Measurements from ENCODE around the gene ZNF385B.

The ZNF385B gene

DNA sequence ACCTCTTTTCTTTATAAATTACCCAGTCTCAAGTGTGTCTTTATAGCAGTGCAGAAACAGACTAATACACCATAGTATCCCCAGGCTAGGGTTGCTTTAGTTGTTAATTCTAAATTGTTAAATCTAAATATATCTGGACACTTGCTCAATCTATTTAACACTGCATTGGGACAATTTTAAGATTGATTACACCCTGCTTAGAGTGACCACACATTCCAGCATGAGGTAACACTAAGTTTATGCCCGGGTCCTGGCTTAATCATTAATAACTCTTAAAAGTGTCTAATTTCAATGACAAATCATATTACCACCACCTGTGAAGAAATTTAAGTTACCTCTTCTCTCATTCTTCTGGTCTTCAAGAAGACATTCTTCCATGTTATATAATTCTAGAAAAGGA is 131.4 kb downstream of the ZNF385B start:
- H3K4me3 ChIP-seq (ENCODE audit: low read depth, low read length) = no peak overlapping the region
- TF ChIP-seq, protein P1, sequence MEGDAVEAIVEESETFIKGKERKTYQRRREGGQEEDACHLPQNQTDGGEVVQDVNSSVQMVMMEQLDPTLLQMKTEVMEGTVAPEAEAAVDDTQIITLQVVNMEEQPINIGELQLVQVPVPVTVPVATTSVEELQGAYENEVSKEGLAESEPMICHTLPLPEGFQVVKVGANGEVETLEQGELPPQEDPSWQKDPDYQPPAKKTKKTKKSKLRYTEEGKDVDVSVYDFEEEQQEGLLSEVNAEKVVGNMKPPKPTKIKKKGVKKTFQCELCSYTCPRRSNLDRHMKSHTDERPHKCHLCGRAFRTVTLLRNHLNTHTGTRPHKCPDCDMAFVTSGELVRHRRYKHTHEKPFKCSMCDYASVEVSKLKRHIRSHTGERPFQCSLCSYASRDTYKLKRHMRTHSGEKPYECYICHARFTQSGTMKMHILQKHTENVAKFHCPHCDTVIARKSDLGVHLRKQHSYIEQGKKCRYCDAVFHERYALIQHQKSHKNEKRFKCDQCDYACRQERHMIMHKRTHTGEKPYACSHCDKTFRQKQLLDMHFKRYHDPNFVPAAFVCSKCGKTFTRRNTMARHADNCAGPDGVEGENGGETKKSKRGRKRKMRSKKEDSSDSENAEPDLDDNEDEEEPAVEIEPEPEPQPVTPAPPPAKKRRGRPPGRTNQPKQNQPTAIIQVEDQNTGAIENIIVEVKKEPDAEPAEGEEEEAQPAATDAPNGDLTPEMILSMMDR (IDR thresholded peaks at IDR 0.05; ENCODE audit: low read depth, low read length, missing control alignments) = no peak
- in situ Hi-C loops (cut with HindIII; ENCODE audit: low sequenced_read_pairs) = no loop called here
- no peak for DNase-seq (ENCODE audit: low read depth)

DNA sequence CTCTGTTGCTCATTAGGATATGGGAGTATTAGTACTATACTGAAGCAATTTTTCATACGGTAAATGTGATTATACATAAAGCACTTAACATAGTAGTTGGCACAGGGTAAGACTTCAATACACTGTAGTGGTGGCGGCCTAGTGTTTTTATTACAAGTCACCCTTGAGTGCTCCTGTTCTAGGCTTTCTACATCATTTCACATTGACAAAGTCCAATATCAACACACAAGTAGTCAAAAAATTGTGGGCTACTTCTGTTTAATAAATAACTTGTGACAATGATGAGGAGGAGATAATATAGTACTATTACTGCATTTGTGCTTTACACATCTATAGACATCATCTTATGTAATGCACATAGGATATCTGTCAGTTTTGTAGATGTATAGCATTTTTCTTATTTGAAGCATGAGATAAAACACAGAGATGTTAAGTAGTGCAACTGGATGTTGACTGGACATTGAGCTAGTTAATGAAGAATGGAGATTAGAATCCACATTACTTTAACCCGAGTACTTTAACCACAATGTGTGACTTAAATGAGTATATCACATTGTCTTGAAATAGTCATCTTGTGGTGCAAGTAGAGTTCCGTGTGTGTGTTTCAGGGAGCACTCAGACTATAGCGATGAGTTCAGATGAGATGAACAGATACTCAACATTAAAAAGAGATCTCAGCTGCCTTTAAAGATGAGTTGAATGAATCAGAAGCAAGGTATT is 134.8 kb downstream of the ZNF385B start:
- H3K4me3 ChIP-seq (ENCODE audit: low read depth, low read length) = no peak overlapping the region
- TF ChIP-seq, protein P1 (IDR thresholded peaks at IDR 0.05; ENCODE audit: low read depth, low read length, missing control alignments) = no peak
- in situ Hi-C loops (cut with HindIII; ENCODE audit: low sequenced_read_pairs) = no loop called here
- DNase-seq (ENCODE audit: low read depth) = no peak

DNA sequence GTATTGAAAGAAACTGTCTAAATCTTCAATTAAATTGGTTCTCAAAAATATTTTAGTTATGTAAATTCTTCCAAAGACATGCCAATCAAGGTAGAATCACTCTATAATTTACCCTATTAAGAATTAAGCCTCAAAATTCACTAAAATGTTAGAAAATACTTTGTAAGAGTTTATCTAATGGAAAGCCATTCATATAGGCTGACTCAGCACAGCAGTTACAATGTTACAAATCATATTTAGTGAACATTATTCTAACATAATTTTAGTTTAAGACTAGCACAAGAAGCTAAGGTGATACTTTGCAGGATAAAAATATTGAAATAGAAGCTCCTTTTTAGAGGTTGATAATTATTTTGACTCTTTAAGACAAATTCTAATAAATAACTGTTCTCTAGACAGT is 137.0 kb downstream of the ZNF385B start:
- TF ChIP-seq, protein P1 (IDR thresholded peaks at IDR 0.05; ENCODE audit: low read depth, low read length, missing control alignments) = no peak
- H3K4me3 ChIP-seq (ENCODE audit: low read depth, low read length) = no peak overlapping the region
- in situ Hi-C loops (cut with HindIII; ENCODE audit: low sequenced_read_pairs) = no loop called here
- DNase-seq (ENCODE audit: low read depth) = no peak

DNA sequence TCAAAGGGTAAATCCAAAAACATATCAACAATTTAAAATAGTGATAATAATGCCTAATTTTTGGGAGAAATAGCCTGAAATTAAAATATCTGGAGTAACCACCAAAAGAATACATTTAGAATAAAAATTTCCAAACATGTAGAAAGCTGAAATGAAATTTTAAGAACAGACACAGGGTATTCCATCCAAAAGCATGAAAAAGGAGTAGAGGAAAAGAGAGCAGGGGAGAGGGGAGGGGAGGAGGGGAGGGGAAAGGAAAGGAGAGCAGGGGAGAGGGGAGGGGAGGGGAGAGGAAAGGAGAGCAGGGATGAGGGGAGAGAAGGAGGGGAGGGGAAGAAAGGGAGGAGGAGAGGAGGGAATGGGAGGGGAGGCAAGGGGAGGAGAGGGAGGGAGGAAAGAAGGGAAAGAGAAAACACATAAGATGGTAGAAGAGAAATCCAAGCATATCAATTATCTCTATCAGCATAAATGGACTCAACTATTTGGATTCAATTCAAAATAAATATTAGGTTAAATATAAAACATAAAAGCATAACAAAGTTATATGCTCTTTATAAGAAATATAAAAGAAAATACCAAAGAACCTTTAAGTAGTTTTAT is 141.1 kb downstream of the ZNF385B start:
- no peak for DNase-seq (ENCODE audit: low read depth)
- TF ChIP-seq, protein P1 (IDR thresholded peaks at IDR 0.05; ENCODE audit: low read depth, low read length, missing control alignments) = no peak
- in situ Hi-C loops (cut with HindIII; ENCODE audit: low sequenced_read_pairs) = no loop called here
- no peak overlapping the region for H3K4me3 ChIP-seq (ENCODE audit: low read depth, low read length)

DNA sequence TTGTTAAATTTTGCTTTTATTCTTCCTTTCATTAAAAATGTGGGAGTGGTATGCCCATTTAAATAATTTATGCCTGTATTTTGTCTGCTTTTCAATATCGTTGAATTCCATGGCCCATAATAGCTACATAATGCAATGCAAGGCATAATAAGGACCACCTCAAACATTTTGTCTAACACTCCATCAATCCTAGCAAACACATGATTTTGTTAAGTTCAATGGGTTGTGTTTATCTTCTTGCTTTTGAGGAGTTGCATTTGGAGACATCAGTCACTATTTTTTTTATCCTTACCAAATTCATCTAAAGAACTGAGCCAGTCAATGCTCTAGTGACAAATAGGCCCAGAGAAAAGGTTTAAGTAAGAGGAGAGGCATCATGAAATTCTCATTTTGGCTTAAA is 145.5 kb downstream of the ZNF385B start:
- TF ChIP-seq, protein P1 (IDR thresholded peaks at IDR 0.05; ENCODE audit: low read depth, low read length, missing control alignments) = no peak
- no peak overlapping the region for H3K4me3 ChIP-seq (ENCODE audit: low read depth, low read length)
- no peak for DNase-seq (ENCODE audit: low read depth)
- in situ Hi-C loops (cut with HindIII; ENCODE audit: low sequenced_read_pairs) = no loop called here

DNA sequence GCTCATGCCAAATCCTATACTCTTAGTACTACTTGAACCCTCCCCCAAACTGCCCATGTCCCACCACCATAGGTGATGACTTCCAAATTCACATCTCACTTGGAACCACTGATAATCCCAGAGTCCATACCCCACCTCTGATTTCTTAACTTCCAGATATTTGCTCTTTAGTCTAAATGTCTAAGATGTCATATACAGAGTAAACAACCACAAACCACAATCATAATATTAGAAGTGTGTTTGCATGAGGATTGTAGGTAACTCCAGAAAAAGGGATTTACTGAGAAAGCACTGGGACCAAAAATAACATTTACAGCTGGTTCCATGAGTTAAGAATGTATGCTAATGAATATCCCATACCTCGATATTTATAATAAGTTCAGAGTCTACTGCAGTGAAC is 146.2 kb downstream of the ZNF385B start:
- TF ChIP-seq, protein P1 (IDR thresholded peaks at IDR 0.05; ENCODE audit: low read depth, low read length, missing control alignments) = no peak
- H3K4me3 ChIP-seq (ENCODE audit: low read depth, low read length) = no peak overlapping the region
- in situ Hi-C loops (cut with HindIII; ENCODE audit: low sequenced_read_pairs) = no loop called here

More for the DNA sequence above, 146.2 kb downstream of the ZNF385B start:
- DNase-seq (ENCODE audit: low read depth) = no peak

All from astrocyte of the cerebellum (primary cell).